ENCODE results near the gene SPEG. TPM values are rescaled to one million over a fixed set of nuclear protein-coding genes. Genes with fewer than 3 reads are reported as not detected.

The SPEG gene
- total RNA-seq, 1 donor from 2014 or later = 145 TPM

DNA sequence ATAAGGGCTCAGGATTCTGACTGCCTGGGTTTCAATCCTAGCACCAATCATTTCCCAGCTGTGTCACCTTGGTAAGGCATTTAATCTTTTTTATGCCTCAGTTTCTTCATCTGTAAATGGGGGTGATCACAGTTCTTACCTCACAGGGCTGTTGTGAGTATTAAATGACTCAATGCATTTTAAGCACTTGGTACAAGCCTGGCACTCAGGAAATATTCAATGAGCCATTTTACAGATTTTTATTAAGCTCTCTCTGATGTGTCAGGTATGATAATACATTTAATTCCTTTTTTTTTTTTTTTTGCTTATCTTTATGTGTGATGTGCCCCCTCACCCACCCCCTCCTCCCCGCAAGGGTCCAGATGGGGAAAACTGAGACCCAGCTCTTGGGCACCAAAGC lies 12.0 kb downstream of the SPEG start:
- intact Hi-C loops (cut with micrococcal nuclease) = no loop called here
- Histone ChIP-seq H3K9me3 (replicated peaks) (no peaks in the 10 kb centered on the region), H3K36me3 (peaks cover 5% of the 10 kb centered on the region), H3K4me1 (peaks cover 56% of the 10 kb centered on the region), H3K4me3 (no peak overlapping the region), H3K27ac (replicated peaks) (peak overlapping the region; percentile 63), H3K27me3 (ENCODE audit: low read depth) (peaks cover 94% of the 10 kb centered on the region)
- TF ChIP-seq, protein P1, sequence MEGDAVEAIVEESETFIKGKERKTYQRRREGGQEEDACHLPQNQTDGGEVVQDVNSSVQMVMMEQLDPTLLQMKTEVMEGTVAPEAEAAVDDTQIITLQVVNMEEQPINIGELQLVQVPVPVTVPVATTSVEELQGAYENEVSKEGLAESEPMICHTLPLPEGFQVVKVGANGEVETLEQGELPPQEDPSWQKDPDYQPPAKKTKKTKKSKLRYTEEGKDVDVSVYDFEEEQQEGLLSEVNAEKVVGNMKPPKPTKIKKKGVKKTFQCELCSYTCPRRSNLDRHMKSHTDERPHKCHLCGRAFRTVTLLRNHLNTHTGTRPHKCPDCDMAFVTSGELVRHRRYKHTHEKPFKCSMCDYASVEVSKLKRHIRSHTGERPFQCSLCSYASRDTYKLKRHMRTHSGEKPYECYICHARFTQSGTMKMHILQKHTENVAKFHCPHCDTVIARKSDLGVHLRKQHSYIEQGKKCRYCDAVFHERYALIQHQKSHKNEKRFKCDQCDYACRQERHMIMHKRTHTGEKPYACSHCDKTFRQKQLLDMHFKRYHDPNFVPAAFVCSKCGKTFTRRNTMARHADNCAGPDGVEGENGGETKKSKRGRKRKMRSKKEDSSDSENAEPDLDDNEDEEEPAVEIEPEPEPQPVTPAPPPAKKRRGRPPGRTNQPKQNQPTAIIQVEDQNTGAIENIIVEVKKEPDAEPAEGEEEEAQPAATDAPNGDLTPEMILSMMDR (IDR thresholded peaks at IDR 0.05; ENCODE audit: borderline replicate concordance) = no peak
- DNase-seq = no peak

GRCh38 chr2:219447242-219448098 lies 12.8 kb downstream of the SPEG start:
- Histone ChIP-seq H3K4me3 (no peak overlapping the region), H3K9me3 (replicated peaks) (no peaks in the 10 kb centered on the region), H3K27ac (replicated peaks) (peak overlapping the region; percentile 63), H3K27me3 (ENCODE audit: low read depth) (peaks cover 91% of the 10 kb centered on the region), H3K36me3 (peaks cover 5% of the 10 kb centered on the region), H3K4me1 (peaks cover 58% of the 10 kb centered on the region)
- DNase-seq = no peak
- TF ChIP-seq, protein P1 (IDR thresholded peaks at IDR 0.05; ENCODE audit: borderline replicate concordance) = no peak
- intact Hi-C loops (cut with micrococcal nuclease) = no loop called here

- no peak for DNase-seq
- no peak overlapping the region for H3K4me3 ChIP-seq
- no peak overlapping the region for H3K27ac ChIP-seq (replicated peaks)
Observed at GRCh38 chr2:219448099-219448775, 13.6 kb downstream of the SPEG start.

GRCh38 chr2:219448776-219449341 lies 14.2 kb downstream of the SPEG start:
- Histone ChIP-seq H3K4me1 (peaks cover 59% of the 10 kb centered on the region), H3K27me3 (ENCODE audit: low read depth) (peaks cover 86% of the 10 kb centered on the region), H3K4me3 (no peak overlapping the region), H3K36me3 (peaks cover 5% of the 10 kb centered on the region), H3K27ac (replicated peaks) (no peak overlapping the region), H3K9me3 (replicated peaks) (no peaks in the 10 kb centered on the region)
- TF ChIP-seq, protein P1 (IDR thresholded peaks at IDR 0.05; ENCODE audit: borderline replicate concordance) = no peak
- DNase-seq = no peak
- intact Hi-C loops (cut with micrococcal nuclease) = no loop called here

More at GRCh38 chr2:219448099-219448775, 13.6 kb downstream of the SPEG start:
- TF ChIP-seq, protein P1 (IDR thresholded peaks at IDR 0.05; ENCODE audit: borderline replicate concordance) = no peak
- Histone ChIP-seq H3K36me3 (peaks cover 5% of the 10 kb centered on the region), H3K9me3 (replicated peaks) (no peaks in the 10 kb centered on the region), H3K27me3 (ENCODE audit: low read depth) (peaks cover 89% of the 10 kb centered on the region), H3K4me1 (peaks cover 59% of the 10 kb centered on the region)
- intact Hi-C loops (cut with micrococcal nuclease) = no loop called here

- no peak for DNase-seq
- intact Hi-C loops (cut with micrococcal nuclease) = loop anchor here (10.0 kb wide), 1 partner anchor 75 kb away; no protein-coding TSS in a partner anchor
- H3K27ac ChIP-seq (replicated peaks) = no peak overlapping the region
Observed at GRCh38 chr2:219449609-219450008, 15.0 kb downstream of the SPEG start.

More at GRCh38 chr2:219449609-219450008, 15.0 kb downstream of the SPEG start:
- TF ChIP-seq, protein P1 (IDR thresholded peaks at IDR 0.05; ENCODE audit: borderline replicate concordance) = no peak
- Histone ChIP-seq H3K9me3 (replicated peaks) (no peaks in the 10 kb centered on the region), H3K4me1 (peaks cover 59% of the 10 kb centered on the region), H3K36me3 (peaks cover 5% of the 10 kb centered on the region), H3K27me3 (ENCODE audit: low read depth) (peaks cover 79% of the 10 kb centered on the region), H3K4me3 (no peak overlapping the region)
